K562 (cell line): Measurements from ENCODE around the gene NAB1. TPM values are rescaled to one million over a fixed set of nuclear protein-coding genes. Genes with fewer than 3 reads are reported as not detected.

Experiments
- BCLAF1 ChIP-seq, 2 experiments: fragments of 450-650 bp in 1 of 2; IDR thresholded peaks; 2 replicates each; pipeline ENCODE4 v1.6.1; 2011 to 2017; ENCODE audit warnings: low read depth in 2 of 2, antibody characterized with exemption in 1 of 2, borderline replicate concordance in 1 of 2, low read length in 1 of 2, mild to moderate bottlenecking in 1 of 2, mixed read lengths in 1 of 2; ENCODE audit not compliant: control insufficient read depth in 1 of 2
- CCNT2 ChIP-seq: IDR thresholded peaks from 2 replicates; pipeline ENCODE4 v1.6.1; 2011; ENCODE audit warnings: borderline replicate concordance, low read depth, mild to moderate bottlenecking, moderate library complexity, mixed read lengths, low read length; ENCODE audit not compliant: insufficient read length; ENCODE audit errors: extremely low read depth
- POLR2AphosphoS5 ChIP-seq: IDR thresholded peaks from 2 replicates; pipeline ENCODE4 v1.6.1; 2011; ENCODE audit warnings: mild to moderate bottlenecking, low read depth, low read length, moderate library complexity; ENCODE audit not compliant: control insufficient read depth, insufficient read depth
- SMAD4 ChIP-seq: fragments of 250-450 bp; sonication (Bioruptor Pico); conservative IDR thresholded peaks from 2 replicates; pipeline ENCODE4 v1.8.0; 2021; ENCODE audit warnings: inconsistent platforms, mild to moderate bottlenecking, moderate library complexity
- SOX6 ChIP-seq: fragments of 450-650 bp; IDR thresholded peaks from 2 replicates; pipeline ENCODE4 v1.6.1; 2014; ENCODE audit warnings: mild to moderate bottlenecking
- ZNF561 ChIP-seq: fragments of 450-650 bp; formaldehyde crosslinking; conservative IDR thresholded peaks from 2 replicates; pipeline ENCODE4 v1.4.0; 2020; ENCODE audit warnings: mild to moderate bottlenecking, moderate library complexity
- ZNF639 ChIP-seq, 2 experiments: fragments of 200-800 bp in 1 of 2; sonication (Bioruptor generic) in 1 of 2; sonication (generic) in 1 of 2; formaldehyde crosslinking in 1 of 2; IDR thresholded peaks in 1 of 2; conservative IDR thresholded peaks in 1 of 2; 2 replicates each; pipeline versions ENCODE4 v1.5.0 to v1.6.1; 2016 to 2020; ENCODE audit warnings: missing compliant biosample characterization in 1 of 2, missing genetic modification characterization in 1 of 2, missing genetic modification reagents in 1 of 2
- ZZZ3 ChIP-seq: fragments of 450-650 bp; IDR thresholded peaks from 2 replicates; pipeline ENCODE4 v1.6.1; 2016; ENCODE audit warnings: antibody characterized with exemption, mild to moderate bottlenecking, moderate library complexity
- polyA plus RNA-seq, 8 experiments: library from polyadenylated mRNA; depleted of rRNA in 4 of 8; stranded (reverse) in 5 of 8; unstranded in 3 of 8; fragments of >200 nt; fragmentation: Nextera tagmentation in 2 of 8; fragmentation: Illumina TruSeq in 1 of 8; extraction: Ambion mirVana in 2 of 8; extraction: Trizol in 1 of 8; gene quantifications; 2 replicates each; pipeline versions ENCODE4 v1.2.1 to v1.2.3, GENCODE V29; 2011 to 2014; ENCODE audit warnings: inconsistent platforms in 1 of 8, missing spikeins in 1 of 8
- total RNA-seq, 7 experiments: library from RNA; depleted of rRNA in 6 of 7; stranded (reverse); fragments of >200 nt in 6 of 7; fragmentation: Illumina TruSeq in 2 of 7; extraction: Trizol in 2 of 7; gene quantifications; 2 replicates each; pipeline versions ENCODE4 v1.2.1 to v1.2.3, GENCODE V29; 2011 to 2021; ENCODE audit warnings: low replicate concordance in 1 of 7
- TF ChIP-seq, protein P1 (sequence below): conservative IDR thresholded peaks from 2 replicates; pipeline ENCODE4 v1.6.1; 2011; ENCODE audit warnings: low read depth, mild to moderate bottlenecking, low read length; ENCODE audit not compliant: control insufficient read depth
- TF ChIP-seq, protein P2 (sequence below), 2 experiments: fragments of 450-650 bp; conservative IDR thresholded peaks; 2 replicates each; pipeline ENCODE4 v1.6.1; 2017; ENCODE audit warnings: mild to moderate bottlenecking in 2 of 2, moderate library complexity in 2 of 2

NAB1 gene
- total and polyA plus RNA-seq, 9 of the 15 experiments (the other 6 are each of a cell fraction or from before 2014, with no cell fraction given): 3.1 to 23.0 (median 16.3) TPM

- TF ChIP-seq BCLAF1 (IDR thresholded peaks at IDR 0.05; ENCODE audit: borderline replicate concordance in 1 of 2, control insufficient read depth in 1 of 2, low read depth in 2 of 2, low read length in 1 of 2) (peak in 1 of 2 experiments; percentile 79; a peak in 1 of 4 replicates), ZZZ3 (no peak), SOX6 (peak; percentile 14; the same call in 1 of the 2 replicates), ZNF561 (no peak), POLR2AphosphoS5 (peak; percentile 53; the same call in 1 of the 2 replicates), SMAD4 (peak; percentile 39; the same call in 1 of the 2 replicates), CCNT2 (peak; percentile 76), ZNF639 (CRISPR knock-in tag; conservative IDR thresholded peaks at IDR 0.05 in 1 of 2, IDR thresholded peaks at IDR 0.05 in 1 of 2) (peak in 1 of 2 experiments; percentile 98; a peak in 2 of 4 replicates)
- TF ChIP-seq, protein P1, sequence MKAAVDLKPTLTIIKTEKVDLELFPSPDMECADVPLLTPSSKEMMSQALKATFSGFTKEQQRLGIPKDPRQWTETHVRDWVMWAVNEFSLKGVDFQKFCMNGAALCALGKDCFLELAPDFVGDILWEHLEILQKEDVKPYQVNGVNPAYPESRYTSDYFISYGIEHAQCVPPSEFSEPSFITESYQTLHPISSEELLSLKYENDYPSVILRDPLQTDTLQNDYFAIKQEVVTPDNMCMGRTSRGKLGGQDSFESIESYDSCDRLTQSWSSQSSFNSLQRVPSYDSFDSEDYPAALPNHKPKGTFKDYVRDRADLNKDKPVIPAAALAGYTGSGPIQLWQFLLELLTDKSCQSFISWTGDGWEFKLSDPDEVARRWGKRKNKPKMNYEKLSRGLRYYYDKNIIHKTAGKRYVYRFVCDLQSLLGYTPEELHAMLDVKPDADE: 0 out of 2 replicates have a peak, but pooled peaks have one; percentile 29
- TF ChIP-seq, protein P2, sequence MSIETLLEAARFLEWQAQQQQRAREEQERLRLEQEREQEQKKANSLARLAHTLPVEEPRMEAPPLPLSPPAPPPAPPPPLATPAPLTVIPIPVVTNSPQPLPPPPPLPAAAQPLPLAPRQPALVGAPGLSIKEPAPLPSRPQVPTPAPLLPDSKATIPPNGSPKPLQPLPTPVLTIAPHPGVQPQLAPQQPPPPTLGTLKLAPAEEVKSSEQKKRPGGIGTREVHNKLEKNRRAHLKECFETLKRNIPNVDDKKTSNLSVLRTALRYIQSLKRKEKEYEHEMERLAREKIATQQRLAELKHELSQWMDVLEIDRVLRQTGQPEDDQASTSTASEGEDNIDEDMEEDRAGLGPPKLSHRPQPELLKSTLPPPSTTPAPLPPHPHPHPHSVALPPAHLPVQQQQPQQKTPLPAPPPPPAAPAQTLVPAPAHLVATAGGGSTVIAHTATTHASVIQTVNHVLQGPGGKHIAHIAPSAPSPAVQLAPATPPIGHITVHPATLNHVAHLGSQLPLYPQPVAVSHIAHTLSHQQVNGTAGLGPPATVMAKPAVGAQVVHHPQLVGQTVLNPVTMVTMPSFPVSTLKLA (conservative IDR thresholded peaks at IDR 0.05): peak in 1 of 2 experiments; percentile 28; a peak in 2 of 4 replicates
These were observed 421 bp upstream of the NAB1 start (continued) for GRCh38 chr2:190648289-190649034.
